HG02623 (cell line): ENCODE data around the gene PLSCR4.

Experiments
- ATAC-seq: cut with Tn5 transposase; IDR thresholded peaks from one replicate; pipeline ENCODE4 v1.9.1; 2021; ENCODE audit warnings: moderate library complexity; ENCODE audit not compliant: unreplicated experiment

Gene PLSCR4

DNA sequence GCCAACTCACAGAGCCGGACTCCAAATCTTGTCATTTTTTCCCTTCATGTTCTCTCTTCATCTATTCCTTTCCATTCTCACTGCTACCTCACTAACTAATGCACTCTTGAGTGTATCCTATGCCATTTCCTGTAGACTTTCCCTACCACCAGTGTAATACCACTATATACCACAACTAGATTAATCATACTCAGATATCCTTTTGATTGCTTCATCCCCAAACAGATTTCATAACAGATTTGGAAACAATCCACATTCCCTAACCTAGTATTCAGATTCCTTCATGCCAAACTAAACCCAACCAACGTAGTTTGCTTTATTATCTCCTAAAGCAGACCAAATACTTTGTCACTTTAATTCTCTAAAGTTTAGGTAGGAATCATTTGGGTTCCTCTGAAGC, 87.3 kb downstream of the PLSCR4 start:
- ATAC-seq, result no peak

- ATAC-seq, result no peak
Measured at GRCh38 chr3:146162561-146162960, 88.3 kb downstream of the PLSCR4 start.

DNA sequence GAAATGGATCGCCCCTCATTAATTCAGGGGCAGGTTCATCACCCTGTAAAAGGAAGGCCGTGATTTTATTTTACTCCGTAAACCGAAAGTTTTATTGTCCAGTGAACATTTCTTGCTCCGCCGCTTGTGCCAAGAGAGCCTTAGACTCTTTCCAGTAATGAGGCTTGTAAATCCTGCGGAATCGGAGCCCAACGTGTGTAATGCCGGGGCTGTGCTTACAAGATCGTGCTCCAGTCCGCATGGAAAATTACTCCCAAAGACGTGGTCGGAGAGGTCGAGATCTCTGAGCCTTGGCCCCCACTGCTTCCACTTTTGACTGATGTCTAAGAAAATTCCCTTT, 89.3 kb downstream of the PLSCR4 start:
- no peak for ATAC-seq

- ATAC-seq, result peak; percentile 38
Measured at GRCh38 chr3:146160964-146161662, 89.8 kb downstream of the PLSCR4 start, which contains the start of gene PLOD2. TSS of gene PLOD2 (minus strand) at chr3:146161184. CDS start at chr3:146160989, 195 bp downstream.

- ATAC-seq, result no peak
Measured at GRCh38 chr3:146160321-146160963, 90.5 kb downstream of the PLSCR4 start.

- ATAC-seq, result no peak
Measured at GRCh38 chr3:146159616-146160320, 91.1 kb downstream of the PLSCR4 start.

DNA sequence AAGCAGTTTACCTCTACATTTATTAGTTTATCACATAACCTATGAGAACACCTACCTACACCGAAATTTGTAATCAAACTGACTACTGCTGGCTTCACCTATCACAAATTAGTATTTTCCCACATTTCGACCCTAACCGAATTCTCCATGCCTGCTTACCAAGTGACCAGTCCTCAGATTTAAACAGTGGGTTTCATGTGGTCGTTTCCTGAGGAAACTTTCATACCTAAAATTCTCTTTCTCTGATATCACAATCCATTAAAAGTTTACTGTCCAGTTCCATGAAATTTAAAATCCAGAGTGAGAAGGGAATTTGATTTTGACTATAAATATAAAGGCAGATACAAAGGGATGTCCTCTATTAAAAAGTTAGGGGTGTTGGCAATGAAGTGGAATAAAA, 91.9 kb downstream of the PLSCR4 start:
- no peak for ATAC-seq

DNA sequence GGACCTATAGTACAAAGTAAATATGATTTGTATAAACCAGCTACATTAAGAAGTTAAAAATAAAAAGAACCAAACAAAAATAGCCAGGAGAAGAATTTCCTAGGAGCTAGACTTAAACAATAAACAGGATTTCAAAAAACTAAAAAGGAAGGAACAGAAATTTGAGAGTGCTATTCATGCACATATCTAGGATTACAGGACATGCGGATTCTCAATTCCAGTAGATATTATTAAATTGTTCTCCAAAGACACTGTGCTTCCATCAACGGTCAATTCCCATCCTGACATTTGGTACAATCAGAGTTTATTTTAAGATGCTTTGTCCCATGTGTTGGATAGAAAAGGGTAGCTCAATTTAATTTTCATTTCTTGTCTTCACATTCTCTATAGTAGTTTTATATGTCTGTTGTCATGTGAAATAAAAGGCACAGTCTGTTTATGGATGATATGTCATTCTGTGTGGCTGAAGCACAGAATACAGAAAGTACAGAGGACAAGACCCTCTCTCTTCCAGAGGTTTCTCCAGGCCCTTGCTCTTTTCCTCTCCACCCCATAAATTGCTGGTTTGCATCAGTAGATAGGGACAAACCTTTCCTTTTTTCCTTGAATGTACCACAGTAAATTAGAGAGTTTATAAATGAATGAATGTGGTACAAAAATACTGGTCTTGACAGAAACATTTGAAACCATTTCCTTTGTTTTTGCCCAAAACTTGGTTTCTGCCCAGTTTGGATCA, 93.4 kb downstream of the PLSCR4 start:
- no peak for ATAC-seq

DNA sequence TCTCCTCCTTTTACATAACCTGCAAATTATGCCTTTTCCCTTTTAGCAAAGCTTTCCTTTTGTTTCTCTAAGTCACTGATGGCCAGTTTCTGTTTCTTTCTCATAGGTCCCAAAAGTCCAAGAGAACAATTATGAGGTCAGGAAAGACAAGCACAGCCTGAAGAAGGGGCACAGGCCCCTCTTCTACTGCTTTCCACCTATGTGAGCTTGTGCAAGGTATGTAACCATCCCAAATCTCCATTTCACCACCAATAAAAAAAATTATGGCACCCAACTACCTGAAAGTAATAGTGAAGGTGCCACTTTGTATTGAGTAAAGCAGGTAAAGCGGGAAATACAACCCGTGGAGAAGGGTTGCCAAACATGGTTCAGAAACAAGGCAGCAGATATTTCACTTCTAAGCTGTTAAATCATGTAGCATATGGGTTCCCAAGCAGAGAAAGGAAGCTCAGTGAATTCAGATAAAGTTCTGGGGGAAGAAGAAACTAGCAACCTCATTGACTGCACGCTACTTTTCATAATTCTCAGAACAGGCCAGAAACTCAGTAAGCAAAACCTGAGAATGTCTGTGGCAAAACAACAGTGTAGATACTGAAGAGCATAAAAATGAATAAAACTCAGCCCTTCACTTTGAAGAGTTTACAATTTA, 94.1 kb downstream of the PLSCR4 start:
- ATAC-seq, result no peak

DNA sequence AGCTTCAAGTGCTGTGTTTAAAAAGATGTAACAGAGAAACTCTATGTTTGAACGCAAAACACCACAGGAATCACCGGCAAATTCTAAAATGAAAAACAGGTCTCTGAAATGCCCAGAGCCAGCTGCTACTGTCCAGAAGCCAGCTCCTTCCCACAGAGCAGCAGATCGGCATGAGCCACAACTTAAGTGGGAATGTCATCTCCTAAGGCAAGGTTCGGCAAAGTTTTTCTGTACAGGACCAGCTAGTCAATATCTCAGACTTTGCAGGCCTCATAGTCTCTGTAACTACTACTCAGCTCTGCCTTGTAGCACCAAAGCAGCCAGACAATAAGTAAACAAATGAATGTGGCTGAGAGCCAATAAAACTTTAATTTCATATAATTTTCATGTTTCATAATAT, 94.8 kb downstream of the PLSCR4 start:
- no peak for ATAC-seq

- ATAC-seq, result no peak
Measured at GRCh38 chr3:146154995-146155394, 95.9 kb downstream of the PLSCR4 start.

DNA sequence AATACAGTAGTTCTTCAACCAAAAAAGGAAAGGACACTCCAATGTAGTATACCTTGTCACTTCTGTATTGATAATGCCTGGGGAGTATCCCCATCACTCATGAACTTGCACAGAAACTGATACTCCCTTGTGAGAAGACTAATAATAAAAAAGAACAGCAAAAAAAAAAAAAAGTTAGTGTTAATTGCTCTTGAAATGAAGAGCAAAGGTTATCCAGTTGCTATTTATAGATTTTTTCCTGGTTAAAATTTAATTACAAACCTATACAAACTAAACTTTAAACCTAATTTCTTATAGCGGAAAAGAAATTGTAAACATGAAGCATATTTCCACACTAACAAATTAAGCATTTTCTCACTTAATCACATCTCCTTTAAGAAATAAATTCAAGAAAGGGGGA, 96.6 kb downstream of the PLSCR4 start:
- no peak for ATAC-seq

DNA sequence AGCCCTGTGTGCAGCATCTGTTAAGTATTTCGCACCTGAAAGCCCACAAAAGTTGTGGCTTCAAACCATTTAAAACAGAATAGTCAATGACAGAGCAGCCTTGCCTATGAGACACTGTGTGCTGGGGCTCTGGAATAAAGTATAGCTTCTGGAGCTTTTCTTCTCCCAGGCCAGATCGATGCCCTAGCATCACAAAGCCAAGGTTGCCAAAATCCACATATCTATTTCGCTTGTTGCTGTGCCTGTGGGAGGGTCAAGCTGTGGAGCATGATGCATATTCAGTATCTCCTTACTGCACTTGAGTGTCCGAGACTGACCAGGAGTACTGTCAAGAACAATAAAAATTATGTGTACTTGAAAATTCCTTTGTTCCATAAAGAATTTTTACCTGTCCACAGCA, 97.5 kb downstream of the PLSCR4 start:
- no peak for ATAC-seq

- ATAC-seq, result no peak
Measured at GRCh38 chr3:146152834-146153233, 98.1 kb downstream of the PLSCR4 start.

- ATAC-seq, result no peak
Measured at GRCh38 chr3:146148468-146148931, 102.4 kb downstream of the PLSCR4 start.

DNA sequence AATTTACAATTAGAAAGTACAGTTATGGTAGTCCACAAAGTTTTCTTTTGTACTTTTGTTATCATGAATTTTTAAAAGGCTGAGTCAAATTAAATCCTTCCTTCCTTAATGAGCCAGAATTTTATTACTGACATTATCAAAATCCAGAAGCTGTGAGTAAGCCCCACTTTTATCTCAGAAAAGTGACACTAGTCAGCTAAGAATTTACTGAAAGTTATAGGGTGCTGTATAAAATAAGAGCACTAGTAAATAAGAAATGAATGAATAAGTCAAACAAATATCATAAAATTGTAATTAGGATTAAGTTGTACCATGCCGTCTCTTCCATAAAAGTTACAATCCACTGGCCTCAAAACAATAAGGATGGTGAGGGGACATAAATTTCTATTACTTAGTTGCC, 105.3 kb downstream of the PLSCR4 start:
- no peak for ATAC-seq

- ATAC-seq, result no peak
Measured at GRCh38 chr3:146142757-146143156, 108.1 kb downstream of the PLSCR4 start.
